HG03457 (cell line): Measurements from ENCODE around the gene MAP3K10.

ENCODE experiments used
- ATAC-seq: cut with Tn5 transposase; IDR thresholded peaks from one replicate; pipeline ENCODE4 v1.9.1; 2021; ENCODE audit warnings: moderate number of reproducible peaks; ENCODE audit not compliant: unreplicated experiment

Gene MAP3K10

GRCh38 chr19:40247735-40248262 is 56.6 kb downstream of the MAP3K10 start:
- no peak for ATAC-seq

GRCh38 chr19:40249201-40249600 is 58.0 kb downstream of the MAP3K10 start:
- no peak for ATAC-seq

GRCh38 chr19:40249781-40250180 is 58.6 kb downstream of the MAP3K10 start:
- ATAC-seq = no peak

- no peak for ATAC-seq
Measured at GRCh38 chr19:40251244-40251643, 60.0 kb downstream of the MAP3K10 start.

- ATAC-seq = no peak
Measured at GRCh38 chr19:40251991-40252390, 60.8 kb downstream of the MAP3K10 start.

GRCh38 chr19:40252395-40252794 is 61.2 kb downstream of the MAP3K10 start:
- ATAC-seq = no peak

GRCh38 chr19:40253611-40254092 is 62.4 kb downstream of the MAP3K10 start:
- no peak for ATAC-seq

GRCh38 chr19:40254714-40255418 is 63.6 kb downstream of the MAP3K10 start:
- ATAC-seq = no peak

GRCh38 chr19:40255619-40256166 is 64.5 kb downstream of the MAP3K10 start:
- no peak for ATAC-seq

GRCh38 chr19:40256512-40256911 is 65.3 kb downstream of the MAP3K10 start:
- ATAC-seq = no peak

- no peak for ATAC-seq
Measured at GRCh38 chr19:40257096-40257517, 65.9 kb downstream of the MAP3K10 start.

GRCh38 chr19:40261631-40262030 is 70.4 kb downstream of the MAP3K10 start:
- ATAC-seq = no peak

- no peak for ATAC-seq
Measured at GRCh38 chr19:40262422-40262821, 71.2 kb downstream of the MAP3K10 start.

GRCh38 chr19:40263440-40264313 is 72.5 kb downstream of the MAP3K10 start:
- ATAC-seq = no peak

GRCh38 chr19:40264314-40265054 is 73.3 kb downstream of the MAP3K10 start:
- no peak for ATAC-seq
